ENCODE measurements around the gene PHLDB3.

DNA sequence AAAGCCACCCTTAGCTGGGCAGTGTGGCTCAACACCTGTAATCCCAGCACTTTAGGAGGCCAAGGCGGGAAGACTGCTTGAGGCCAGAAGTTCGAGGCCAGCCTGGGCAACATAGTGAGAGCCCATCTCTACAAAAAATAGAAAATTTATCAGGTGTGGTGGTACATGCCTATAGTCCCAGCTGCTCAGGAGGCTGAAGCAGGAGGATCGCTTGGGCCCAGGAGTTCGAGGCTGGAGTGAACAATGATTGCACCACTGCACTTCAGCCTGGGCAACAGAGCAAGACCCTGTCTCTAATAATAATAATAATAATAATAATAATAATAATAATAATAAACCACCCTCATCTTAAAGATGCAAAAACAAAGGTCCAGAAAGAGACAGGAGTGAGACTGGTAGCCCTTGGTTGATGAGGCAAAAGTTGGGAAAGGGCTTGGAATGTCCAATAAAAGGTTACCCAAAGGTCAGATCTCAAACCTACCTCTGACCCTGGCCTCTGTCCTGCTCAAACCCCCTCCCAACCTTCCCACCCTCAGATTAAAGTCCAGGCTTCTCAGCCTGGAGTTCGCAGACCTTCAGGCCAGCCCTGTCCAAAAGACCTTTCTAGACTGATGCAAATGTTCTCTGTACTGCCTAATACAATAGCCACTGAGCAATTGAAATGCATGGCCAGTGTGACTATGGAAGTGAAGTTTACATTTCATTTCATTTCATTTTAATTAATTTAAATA lies 37.5 kb upstream of the PHLDB3 start:
- TF ChIP-seq, protein P1, sequence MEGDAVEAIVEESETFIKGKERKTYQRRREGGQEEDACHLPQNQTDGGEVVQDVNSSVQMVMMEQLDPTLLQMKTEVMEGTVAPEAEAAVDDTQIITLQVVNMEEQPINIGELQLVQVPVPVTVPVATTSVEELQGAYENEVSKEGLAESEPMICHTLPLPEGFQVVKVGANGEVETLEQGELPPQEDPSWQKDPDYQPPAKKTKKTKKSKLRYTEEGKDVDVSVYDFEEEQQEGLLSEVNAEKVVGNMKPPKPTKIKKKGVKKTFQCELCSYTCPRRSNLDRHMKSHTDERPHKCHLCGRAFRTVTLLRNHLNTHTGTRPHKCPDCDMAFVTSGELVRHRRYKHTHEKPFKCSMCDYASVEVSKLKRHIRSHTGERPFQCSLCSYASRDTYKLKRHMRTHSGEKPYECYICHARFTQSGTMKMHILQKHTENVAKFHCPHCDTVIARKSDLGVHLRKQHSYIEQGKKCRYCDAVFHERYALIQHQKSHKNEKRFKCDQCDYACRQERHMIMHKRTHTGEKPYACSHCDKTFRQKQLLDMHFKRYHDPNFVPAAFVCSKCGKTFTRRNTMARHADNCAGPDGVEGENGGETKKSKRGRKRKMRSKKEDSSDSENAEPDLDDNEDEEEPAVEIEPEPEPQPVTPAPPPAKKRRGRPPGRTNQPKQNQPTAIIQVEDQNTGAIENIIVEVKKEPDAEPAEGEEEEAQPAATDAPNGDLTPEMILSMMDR (conservative IDR thresholded peaks at IDR 0.05) = no peak
- TF ChIP-seq EZH2 (IDR thresholded peaks at IDR 0.05; ENCODE audit: low read depth) = no peak
